IMR-90 (cell line): ENCODE data around the gene OBP2B. TPM values are rescaled to one million over a fixed set of nuclear protein-coding genes. Genes with fewer than 3 reads are reported as not detected.
"Not testable (repeated sequence)": the region's sequence is repeated elsewhere in the genome, so short reads cannot be mapped to it uniquely, and the experiment has no call there.

Experiments
- ATAC-seq: fragments of 200-7000 bp; cut with Tn5 transposase; 2 replicates; pipeline ENCODE4 v1.9.1; 2020; ENCODE audit warnings: low read depth, mild to moderate bottlenecking, moderate library complexity
- BruUV-seq: library from RNA; stranded (reverse); fragments of 400-500 nt; replicated peaks from 2 replicates; lab custom pipeline; 2021; lab: Mats Ljungman, UMichigan
- CTCF ChIA-PET: fragments of 300-600 bp; formaldehyde crosslinking; extraction: SDS; loops from one replicate; lab custom pipeline; 2021; ENCODE audit warnings: antibody characterized with exemption; lab: Yijun Ruan, JAX
- POLR2A ChIA-PET: fragments of 300-600 bp; sonication (Branson Sonifier 250); formaldehyde crosslinking; loops from one replicate; lab custom pipeline; 2022; ENCODE audit warnings: antibody characterized with exemption; ENCODE audit not compliant: unreplicated experiment; lab: Charles Lee
- DNase-seq: peaks from one replicate; pipeline ENCODE4 v3.0.0; 2013
- H2AFZ ChIP-seq: replicated peaks from 2 replicates; pipeline ENCODE3; 2013; ENCODE audit warnings: low read length, mild to moderate bottlenecking; ENCODE audit not compliant: poor library complexity
- H2AK5ac ChIP-seq: 2 replicates; pipeline ENCODE4 v1.6.1; 2013; ENCODE audit warnings: low read depth, low read length, inconsistent platforms
- H2AK9ac ChIP-seq: replicated peaks from 2 replicates; pipeline ENCODE3; 2013; ENCODE audit warnings: mild to moderate bottlenecking, low read depth, low read length, moderate library complexity; ENCODE audit not compliant: poor library complexity
- H2BK120ac ChIP-seq: 2 replicates; pipeline ENCODE4 v1.6.1; 2013; ENCODE audit warnings: low read depth, low read length, inconsistent platforms
- H2BK15ac ChIP-seq: 3 replicates; pipeline ENCODE4 v1.6.1; 2013; ENCODE audit warnings: low read depth, low read length, inconsistent platforms
- H2BK20ac ChIP-seq: 2 replicates; pipeline ENCODE4 v1.6.1; 2013; ENCODE audit warnings: low read depth, mild to moderate bottlenecking, inconsistent platforms, low read length, moderate library complexity
- H2BK5ac ChIP-seq: 2 replicates; pipeline ENCODE4 v1.6.1; 2013; ENCODE audit warnings: mild to moderate bottlenecking, low read depth, low read length, inconsistent platforms; ENCODE audit not compliant: poor library complexity, severe bottlenecking
- H3K14ac ChIP-seq: replicated peaks from 2 replicates; pipeline ENCODE4 v1.6.1; 2013; ENCODE audit warnings: low read depth, low read length, inconsistent platforms
- H3K18ac ChIP-seq: 2 replicates; pipeline ENCODE4 v1.6.1; 2013; ENCODE audit warnings: low read depth, low read length, control low read depth
- H3K23ac ChIP-seq: 2 replicates; pipeline ENCODE4 v1.6.1; 2013; ENCODE audit warnings: low read depth, low read length, inconsistent platforms
- H3K27ac ChIP-seq: 2 replicates; pipeline ENCODE4 v1.5.1; 2013; ENCODE audit warnings: mild to moderate bottlenecking, control low read depth, low read length; ENCODE audit not compliant: insufficient read depth
- H3K27me3 ChIP-seq: 2 replicates; pipeline ENCODE4 v1.6.1; 2013; ENCODE audit warnings: low read length; ENCODE audit not compliant: control insufficient read depth, insufficient read depth
- H3K36me3 ChIP-seq: 2 replicates; pipeline ENCODE4 v1.6.1; 2013; ENCODE audit warnings: low read length, mixed read lengths; ENCODE audit not compliant: control insufficient read depth, insufficient read depth
- H3K4ac ChIP-seq: 2 replicates; pipeline ENCODE4 v1.6.1; 2013; ENCODE audit warnings: low read depth, low read length, inconsistent platforms
- H3K4me1 ChIP-seq: 2 replicates; pipeline ENCODE4 v1.6.1; 2013; ENCODE audit warnings: low read length, mixed read lengths; ENCODE audit not compliant: control insufficient read depth, insufficient read depth
- H3K4me2 ChIP-seq: 2 replicates; pipeline ENCODE4 v1.6.1; 2013; ENCODE audit warnings: low read depth, mild to moderate bottlenecking, control low read depth, low read length, moderate library complexity
- H3K4me3 ChIP-seq: 2 replicates; pipeline ENCODE4 v1.5.1; 2013; ENCODE audit warnings: low read depth, mild to moderate bottlenecking, control low read depth, low read length, moderate library complexity; ENCODE audit not compliant: insufficient read depth
- H3K56ac ChIP-seq: 2 replicates; pipeline ENCODE4 v1.6.1; 2013; ENCODE audit warnings: low read length, inconsistent platforms; ENCODE audit not compliant: insufficient read depth; ENCODE audit errors: extremely low read depth
- H3K79me1 ChIP-seq, 2 experiments: 2 replicates each; pipeline ENCODE4 v1.6.1; 2013; ENCODE audit warnings: low read length in 2 of 2, inconsistent platforms in 1 of 2, low read depth in 1 of 2
- H3K9ac ChIP-seq: 2 replicates; pipeline ENCODE4 v1.6.1; 2013; ENCODE audit warnings: low read depth, low read length, control low read depth
- H3K9me1 ChIP-seq: 2 replicates; pipeline ENCODE4 v1.6.1; 2013; ENCODE audit warnings: low read length, inconsistent platforms; ENCODE audit not compliant: insufficient read depth
- H3K9me3 ChIP-seq: 2 replicates; pipeline ENCODE4 v1.6.1; 2013; ENCODE audit warnings: low read length; ENCODE audit not compliant: control insufficient read depth, insufficient read depth
- H4K20me1 ChIP-seq: 2 replicates; pipeline ENCODE4 v1.6.1; 2013; ENCODE audit warnings: low read length, inconsistent platforms; ENCODE audit not compliant: insufficient read depth
- H4K5ac ChIP-seq: 2 replicates; pipeline ENCODE4 v1.6.1; 2013; ENCODE audit warnings: mild to moderate bottlenecking, low read depth, low read length, control low read depth
- H4K8ac ChIP-seq, 2 experiments: 2 replicates each; pipeline ENCODE4 v1.6.1; 2013; ENCODE audit warnings: low read depth in 2 of 2, low read length in 2 of 2, control low read depth in 1 of 2, inconsistent platforms in 1 of 2
- H4K91ac ChIP-seq: 2 replicates; pipeline ENCODE4 v1.6.1; 2013; ENCODE audit warnings: low read depth, low read length, inconsistent platforms; ENCODE audit not compliant: insufficient read depth
- CTCF ChIP-seq: conservative IDR thresholded peaks from 2 replicates; pipeline ENCODE4 v1.5.1; 2012; ENCODE audit warnings: mild to moderate bottlenecking, low read depth, low read length, improper control_type of control experiment
- WGBS, 2 experiments: methylation state at CpG; one replicate each; pipeline versions ENCODE4 v1.1.5 to v1.1.7; 2013; ENCODE audit warnings: missing lambda C conversion rate in 2 of 2; ENCODE audit not compliant: insufficient read length in 1 of 2; ENCODE audit errors: extremely low coverage in 2 of 2; 5-methylcytosine and 5-hydroxymethylcytosine counted together
- dilution Hi-C: fragments of 300-500 bp; cut with HindIII; formaldehyde crosslinking; loops from one replicate; pipeline ENCODE4 v1.14.3; 2018; ENCODE audit warnings: low sequenced_read_pairs; ENCODE audit not compliant: unreplicated experiment
- in situ Hi-C: fragments of 300-500 bp; cut with MboI; formaldehyde crosslinking; loops from 3 replicates; pipeline ENCODE4 v1.14.3; 2019; ENCODE audit warnings: low sequenced_read_pairs, inconsistent platforms, mixed read lengths
- intact Hi-C: fragments of 100-400 bp; cut with micrococcal nuclease; formaldehyde crosslinking; loops from 2 replicates; pipeline ENCODE4 v1.10.0; 2022
- polyA plus RNA-seq, 3 experiments: library from polyadenylated mRNA; depleted of rRNA; stranded (reverse); fragments of >200 nt; gene quantifications; 2 replicates each; pipeline ENCODE4 v1.2.3, GENCODE V29; 2012; ENCODE audit warnings: low replicate concordance in 1 of 3
- total RNA-seq: library from RNA; depleted of rRNA; stranded (reverse); fragments of >200 nt; gene quantifications from 2 replicates; pipeline ENCODE4 v1.2.3, GENCODE V29; 2012

The OBP2B gene
- total and polyA plus RNA-seq, 2 of the 4 experiments (the other 2 are of a cell fraction): not detected

GRCh38 chr9:133233681-133234432, 24.8 kb upstream of the OBP2B start:
- TF ChIP-seq CTCF: no peak
- no peak overlapping the region for H2BK120ac ChIP-seq
- no peak overlapping the region for H4K91ac ChIP-seq
- WGBS, 2 experiments: 61% methylated on average over 3 of the region's 32 CpGs; no CpG with 5 or more reads in 1 of the 2 experiments
- DNase-seq (no peak), ATAC-seq (no peak)
- no peaks in the 10 kb centered on the region for H3K9me3 ChIP-seq
- no peak overlapping the region for H3K56ac ChIP-seq
- no peak overlapping the region for H2BK15ac ChIP-seq
- H3K9me1 ChIP-seq: no peaks in the 10 kb centered on the region
- H2AK9ac ChIP-seq: no peak overlapping the region
- dilution Hi-C loops: no loop called here
- no peak overlapping the region for H3K4ac ChIP-seq
- peaks cover 14% of the 10 kb centered on the region for H3K27me3 ChIP-seq
- H2BK5ac ChIP-seq: no peak overlapping the region
- no peak overlapping the region for H3K4me2 ChIP-seq
- H2AK5ac ChIP-seq: no peak overlapping the region
- no peaks in the 10 kb centered on the region for H3K36me3 ChIP-seq
- H3K4me1 ChIP-seq: no peaks in the 10 kb centered on the region
- ChIA-PET CTCF (no interaction called here), POLR2A (no interaction called here)
- H3K4me3 ChIP-seq: no peak overlapping the region
- no peak overlapping the region for H3K18ac ChIP-seq
- H3K14ac ChIP-seq: no peak overlapping the region
- no peaks in the 10 kb centered on the region for H3K79me1 ChIP-seq
- H4K20me1 ChIP-seq: no peaks in the 10 kb centered on the region
- in situ Hi-C loops: no loop called here
- no peak overlapping the region for H4K8ac ChIP-seq
- no peak overlapping the region for H3K23ac ChIP-seq
- no peak overlapping the region for H2BK20ac ChIP-seq
- BruUV-seq: no TSS peak
- intact Hi-C loops: no loop called here
- H3K27ac ChIP-seq: no peak overlapping the region
- no peak overlapping the region for H3K9ac ChIP-seq
- no peak overlapping the region for H4K5ac ChIP-seq
- no peak overlapping the region for H2AFZ ChIP-seq

GRCh38 chr9:133231934-133232568, 23.0 kb upstream of the OBP2B start:
- H3K9me3 ChIP-seq, ATAC-seq, CTCF ChIA-PET, dilution Hi-C loops, H3K56ac ChIP-seq, POLR2A ChIA-PET, H3K18ac ChIP-seq, H3K23ac ChIP-seq, H3K9ac ChIP-seq, H3K27ac ChIP-seq, H4K20me1 ChIP-seq, H3K4me3 ChIP-seq, H3K9me1 ChIP-seq, H4K91ac ChIP-seq, DNase-seq, H2AK5ac ChIP-seq, H2AK9ac ChIP-seq, H3K4ac ChIP-seq, H2BK20ac ChIP-seq, in situ Hi-C loops, H2BK120ac ChIP-seq, H4K8ac ChIP-seq, H2BK15ac ChIP-seq, H3K14ac ChIP-seq, H3K4me2 ChIP-seq, H3K4me1 ChIP-seq, BruUV-seq, H2BK5ac ChIP-seq, H3K27me3 ChIP-seq, intact Hi-C loops, H3K36me3 ChIP-seq, H3K79me1 ChIP-seq, H2AFZ ChIP-seq, H4K5ac ChIP-seq: not testable (repeated sequence)
- 78% methylated on average over 12 of the region's 24 CpGs; no CpG with 5 or more reads in 1 of the 2 experiments for WGBS, 2 experiments
